NCI-H1092 (cell line): ENCODE results near the gene DNAJC16.
"Not testable (repeated sequence)": the region's sequence is repeated elsewhere in the genome, so short reads cannot be mapped to it uniquely, and the experiment has no call there.

ENCODE experiments used
- DNase-seq: peaks from one replicate; lab custom pipeline; 2025; lab: John Stamatoyannopoulos, UW

Gene DNAJC16

DNA sequence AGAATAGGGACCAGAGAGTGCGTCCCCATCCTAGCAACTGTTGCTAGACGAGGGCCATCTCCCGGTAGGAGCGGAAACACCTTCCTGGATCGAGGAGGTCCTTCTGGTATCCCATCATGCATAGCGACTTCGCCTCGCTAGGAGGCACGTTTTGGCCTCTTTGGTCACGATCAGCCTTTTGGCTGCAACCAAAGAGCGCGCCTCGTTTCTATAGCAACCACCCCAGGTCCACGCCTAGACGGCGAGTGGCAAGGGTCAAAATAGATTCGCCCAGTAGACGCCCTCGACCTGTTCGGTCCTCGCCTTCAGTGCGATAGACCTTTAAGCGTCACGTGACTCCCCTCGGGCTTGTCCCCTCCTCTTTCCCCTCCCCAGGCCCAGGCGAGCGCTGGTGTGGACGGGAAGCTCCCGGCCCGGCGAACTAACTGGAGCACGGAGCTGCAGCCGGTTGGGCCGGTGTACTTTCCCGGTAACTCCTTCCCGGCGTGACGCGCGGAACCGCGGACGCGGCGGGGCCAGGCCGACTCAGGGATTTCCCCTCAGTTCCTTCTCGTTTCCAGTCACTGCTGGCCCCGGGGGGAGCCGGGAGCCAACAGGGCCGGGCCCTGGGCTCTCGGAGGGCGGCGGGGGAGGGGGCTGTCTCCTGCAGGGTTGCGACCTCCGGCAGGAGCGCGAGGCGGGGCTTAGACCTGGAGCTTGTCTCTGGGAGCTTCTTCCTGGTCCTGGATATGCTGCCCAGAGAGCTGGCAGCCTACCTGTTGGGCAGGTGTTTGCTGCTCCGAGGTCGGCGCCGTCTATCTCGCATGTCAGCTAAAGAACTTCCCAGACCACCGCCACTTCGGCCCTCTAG lies at the start of gene DNAJC16:
TSS of gene DNAJC16 (plus strand) at position 359 of the 850 bp plus-strand sequence. CDS start 2,258 bp downstream, outside the sequence.
- peak; percentile 100 for DNase-seq

DNA sequence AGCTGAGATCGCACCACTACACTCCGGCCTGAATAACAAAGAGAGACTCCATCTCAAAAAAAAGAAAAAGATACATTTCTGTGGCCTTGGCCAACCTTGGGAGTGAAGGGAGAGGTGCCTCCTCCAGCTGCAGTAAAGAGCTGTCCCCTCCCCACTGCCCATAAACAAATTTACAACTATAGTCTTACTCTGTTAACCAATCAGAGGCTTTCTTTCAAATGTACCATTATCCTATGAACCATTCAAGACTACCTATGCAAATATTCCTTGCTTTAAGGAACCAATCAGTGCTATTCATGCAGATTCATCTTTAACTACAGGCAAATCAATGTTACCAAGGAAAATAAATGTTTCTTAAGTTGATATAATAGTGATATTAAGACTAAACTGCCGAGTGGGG lies 49.7 kb upstream of the DNAJC16 start:
- DNase-seq, result no peak

DNA sequence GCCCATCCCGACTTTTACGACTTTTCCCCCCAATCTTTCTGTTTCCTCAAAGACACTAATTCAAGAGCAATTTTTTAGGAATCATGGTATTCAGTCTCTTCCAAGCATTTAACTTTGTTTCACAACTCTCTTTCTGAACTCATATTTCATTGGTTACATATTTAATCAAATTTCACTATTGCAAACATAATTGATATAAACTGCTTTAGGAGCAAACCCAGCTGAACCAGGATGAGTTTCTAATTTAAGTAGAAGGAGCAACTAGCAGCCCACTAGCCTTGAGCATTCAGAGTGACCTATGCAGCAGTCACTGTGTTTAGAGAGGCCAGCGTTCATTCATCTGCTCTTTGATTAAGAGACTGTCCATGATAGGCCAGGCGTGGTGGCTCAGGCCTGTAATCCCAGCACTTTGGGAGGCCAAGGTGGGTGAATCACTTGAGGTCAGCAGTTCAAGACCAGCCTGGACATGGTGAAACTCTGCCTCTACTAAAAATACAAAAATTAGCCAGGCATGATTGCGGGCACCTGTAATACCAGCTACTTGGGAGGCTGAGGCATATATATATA lies 48.9 kb upstream of the DNAJC16 start:
- no peak for DNase-seq

- no peak for DNase-seq
Measured at GRCh38 chr1:15479654-15480347, 46.8 kb upstream of the DNAJC16 start.

GRCh38 chr1:15482455-15482854 lies 44.2 kb upstream of the DNAJC16 start:
- not testable (repeated sequence) for DNase-seq

DNA sequence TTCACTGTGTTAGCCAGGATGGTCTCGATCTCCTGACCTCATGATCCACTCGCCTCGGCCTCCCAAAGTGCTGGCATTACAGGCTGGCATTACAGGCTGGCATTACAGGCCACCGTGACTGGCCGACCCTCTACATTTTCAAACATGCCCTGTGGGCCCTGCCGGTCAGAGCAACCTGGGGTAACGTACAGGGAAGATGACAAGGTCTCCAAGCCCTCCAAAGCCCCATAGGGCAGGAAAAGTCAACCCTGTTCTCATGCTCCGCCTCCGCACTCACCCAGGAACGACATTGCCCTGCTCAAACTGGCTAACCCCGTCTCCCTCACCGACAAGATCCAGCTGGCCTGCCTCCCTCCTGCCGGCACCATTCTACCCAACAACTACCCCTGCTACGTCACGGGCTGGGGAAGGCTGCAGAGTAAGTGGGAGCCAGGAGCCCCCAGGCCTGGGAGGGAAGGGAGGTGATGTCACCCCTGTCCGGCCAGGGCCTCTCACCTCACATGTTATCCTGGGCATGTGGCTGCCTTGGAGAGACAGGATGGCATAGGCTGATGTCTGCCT lies 43.6 kb upstream of the DNAJC16 start:
- not testable (repeated sequence) for DNase-seq

GRCh38 chr1:15483971-15484370 lies 42.7 kb upstream of the DNAJC16 start:
- no peak for DNase-seq

GRCh38 chr1:15484443-15484842 lies 42.2 kb upstream of the DNAJC16 start:
- DNase-seq, result not testable (repeated sequence)

- no peak for DNase-seq
Measured at GRCh38 chr1:15485636-15486035, 41.0 kb upstream of the DNAJC16 start.

DNA sequence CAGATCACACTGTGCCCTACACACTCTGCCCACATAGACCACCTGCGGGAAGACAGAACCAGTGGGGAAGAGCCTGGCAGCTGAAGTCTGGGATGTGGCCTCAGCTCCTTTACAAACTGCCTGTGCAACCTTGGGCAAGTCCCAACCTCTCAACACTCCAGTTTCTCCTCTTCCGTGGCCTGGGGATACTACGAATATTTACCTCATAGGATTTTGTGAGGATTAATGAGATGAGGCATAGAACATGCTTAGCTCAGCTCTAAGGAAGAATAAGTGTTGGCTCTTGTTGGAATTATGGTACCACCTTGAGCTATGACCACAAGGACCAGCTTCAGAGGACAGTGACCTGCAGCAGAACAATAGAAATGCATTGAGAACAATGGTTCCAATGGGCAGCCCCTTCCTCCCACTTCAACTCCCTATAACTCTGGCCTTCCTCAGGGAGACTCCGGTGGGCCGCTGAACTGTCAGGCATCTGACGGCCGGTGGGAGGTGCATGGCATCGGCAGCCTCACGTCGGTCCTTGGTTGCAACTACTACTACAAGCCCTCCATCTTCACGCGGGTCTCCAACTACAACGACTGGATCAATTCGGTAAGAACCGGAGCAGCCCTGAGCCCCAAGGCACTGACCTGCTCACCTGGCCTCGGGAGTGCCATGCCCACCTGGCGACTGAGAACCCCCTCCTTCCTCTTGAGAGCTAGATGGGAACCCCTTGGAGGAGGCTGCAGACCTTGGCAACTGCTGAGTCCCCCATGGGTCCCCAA lies 39.6 kb upstream of the DNAJC16 start:
- DNase-seq, result not testable (repeated sequence)

DNA sequence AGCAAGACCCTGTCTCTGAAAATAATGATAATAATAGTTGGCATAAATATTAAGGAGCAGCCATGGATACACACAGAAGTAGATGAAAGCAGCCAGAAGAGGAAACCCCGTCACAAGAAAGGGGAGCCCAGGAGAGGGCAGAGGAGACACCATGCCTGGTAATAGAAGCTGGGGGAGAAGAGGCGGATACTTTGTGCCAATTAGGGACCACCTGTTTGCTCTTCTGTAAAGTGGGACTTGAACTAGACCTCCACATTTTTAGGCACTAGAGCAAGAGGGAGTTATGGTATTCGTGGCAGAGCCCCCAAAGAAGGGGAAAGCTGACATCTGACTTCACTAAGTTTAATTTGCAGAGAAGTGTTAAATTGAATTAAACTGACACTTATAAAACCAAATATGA lies 38.3 kb upstream of the DNAJC16 start:
- DNase-seq, result no peak

DNA sequence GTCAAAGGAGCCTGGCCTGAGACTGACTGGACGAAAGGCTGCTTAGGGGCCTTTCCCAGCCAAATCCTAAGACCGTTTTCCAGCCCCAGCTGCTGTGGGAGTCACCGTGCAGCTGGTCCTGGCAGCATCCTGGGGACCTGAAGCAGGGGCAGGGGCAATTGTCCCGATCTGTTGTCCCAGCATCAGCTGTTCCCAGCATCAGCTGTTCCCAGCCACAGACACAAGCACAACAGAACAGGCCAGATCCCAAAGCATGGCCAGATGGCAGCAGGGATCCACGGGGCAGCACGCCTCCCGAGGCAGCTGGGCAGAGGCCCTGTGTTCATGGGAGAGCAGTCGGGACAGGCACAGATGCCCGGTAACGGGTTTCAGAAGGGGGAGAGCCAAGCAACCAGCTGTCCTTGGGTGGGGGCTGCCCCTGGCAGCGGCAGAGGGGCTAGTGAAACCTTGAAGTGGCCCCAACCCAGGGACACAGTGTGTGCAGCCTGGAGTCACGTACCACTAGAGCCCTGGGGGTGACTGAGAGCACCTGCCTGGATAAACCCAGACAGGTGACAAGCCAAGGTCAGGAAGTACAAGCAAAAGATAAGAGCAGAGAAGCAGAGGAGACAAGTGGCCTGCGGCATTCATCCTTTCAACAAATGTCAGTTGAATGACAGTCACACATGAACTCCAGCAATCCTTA lies 37.5 kb upstream of the DNAJC16 start:
- peak; percentile 29 for DNase-seq

DNA sequence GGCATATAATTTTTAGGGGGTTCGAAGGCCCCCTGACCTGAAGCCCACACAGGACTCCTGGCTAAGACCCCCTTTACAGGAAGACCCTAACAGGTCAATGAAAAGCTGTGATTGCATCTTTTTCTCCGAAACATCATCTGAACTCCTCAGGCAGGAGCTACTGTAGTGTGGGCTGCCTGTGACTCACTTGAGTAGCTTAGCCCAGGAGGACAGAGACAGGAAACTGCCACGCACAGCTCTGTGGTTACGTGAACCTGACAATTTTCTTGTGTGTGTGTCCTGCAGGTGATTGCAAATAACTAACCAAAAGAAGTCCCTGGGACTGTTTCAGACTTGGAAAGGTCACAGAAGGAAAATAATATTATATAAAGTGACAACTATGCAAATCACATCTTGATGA lies 35.6 kb upstream of the DNAJC16 start:
- DNase-seq, result not testable (repeated sequence)

- DNase-seq, result no peak
Measured at GRCh38 chr1:15492596-15492995, 34.1 kb upstream of the DNAJC16 start.

DNA sequence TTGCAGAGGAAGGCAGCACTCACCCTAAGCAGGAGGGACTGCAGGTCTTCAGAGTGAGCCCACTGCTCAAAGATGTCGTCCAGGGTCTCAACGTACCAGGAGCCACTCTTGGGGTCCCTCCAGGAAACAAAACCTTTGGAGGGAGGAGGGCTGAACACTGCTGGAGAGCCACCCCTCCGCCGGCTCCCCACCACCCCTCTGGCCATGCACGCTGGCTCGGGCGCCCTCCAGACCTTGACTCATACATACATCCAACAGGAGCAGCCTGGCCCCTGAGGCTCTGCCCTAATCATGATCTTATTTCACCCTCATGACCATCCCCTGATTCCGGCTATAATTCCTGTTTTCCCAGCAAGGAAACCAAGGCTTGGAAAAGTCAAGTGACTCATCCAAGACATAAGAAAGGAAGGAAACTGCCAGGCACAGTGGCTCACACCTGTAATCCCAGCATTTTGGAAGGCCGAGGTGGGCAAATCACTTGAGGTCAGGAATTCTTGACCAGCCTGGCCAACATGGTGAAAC lies 32.7 kb upstream of the DNAJC16 start:
- DNase-seq, result no peak

DNA sequence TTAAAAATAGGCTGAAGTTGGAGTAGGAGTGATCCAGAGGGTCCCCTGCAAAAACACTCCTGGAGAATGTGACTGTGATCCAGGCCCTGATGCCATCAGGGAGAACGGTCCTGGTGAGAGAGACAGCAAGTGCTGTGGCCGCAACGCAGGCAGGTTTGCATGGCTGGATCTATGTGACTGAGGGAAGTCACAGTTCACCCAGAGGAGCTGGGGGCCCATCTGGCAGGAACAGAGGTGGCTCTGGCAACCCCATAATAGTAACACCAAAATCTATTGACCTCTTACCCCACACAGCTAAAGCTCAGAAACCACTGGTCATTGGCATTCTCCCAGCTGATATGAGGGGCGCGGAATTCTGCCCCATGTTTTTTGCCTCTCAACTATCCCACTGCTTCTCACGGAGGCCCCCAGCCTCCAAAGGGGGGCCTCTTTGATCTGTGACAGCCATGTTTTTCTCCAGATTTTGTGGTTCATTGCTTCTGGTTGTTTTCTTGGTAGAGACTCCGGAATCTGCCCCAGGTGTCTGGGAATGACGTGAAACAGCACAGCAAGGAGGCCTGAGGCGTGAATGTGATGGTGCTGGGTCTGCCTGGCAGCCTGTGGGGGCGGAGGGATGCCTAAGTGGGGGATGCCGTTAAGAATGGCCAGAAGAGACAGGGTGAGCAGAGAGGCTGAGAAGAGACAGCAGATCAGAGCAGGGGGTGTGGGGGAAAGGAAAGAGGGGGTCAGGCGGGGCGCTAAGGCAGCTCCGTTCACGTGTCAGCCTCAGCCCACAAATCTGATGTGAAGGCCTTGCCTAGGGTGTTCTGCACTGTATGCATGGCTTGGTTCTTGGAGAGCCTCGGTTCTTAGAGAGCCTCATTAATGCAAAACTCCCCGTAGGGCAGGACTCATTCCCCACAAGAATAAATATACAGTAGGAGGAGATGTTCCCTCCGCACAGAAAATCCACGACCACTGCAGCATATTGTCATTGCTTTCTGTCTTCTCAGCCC lies 26.2 kb upstream of the DNAJC16 start:
- no peak for DNase-seq

DNA sequence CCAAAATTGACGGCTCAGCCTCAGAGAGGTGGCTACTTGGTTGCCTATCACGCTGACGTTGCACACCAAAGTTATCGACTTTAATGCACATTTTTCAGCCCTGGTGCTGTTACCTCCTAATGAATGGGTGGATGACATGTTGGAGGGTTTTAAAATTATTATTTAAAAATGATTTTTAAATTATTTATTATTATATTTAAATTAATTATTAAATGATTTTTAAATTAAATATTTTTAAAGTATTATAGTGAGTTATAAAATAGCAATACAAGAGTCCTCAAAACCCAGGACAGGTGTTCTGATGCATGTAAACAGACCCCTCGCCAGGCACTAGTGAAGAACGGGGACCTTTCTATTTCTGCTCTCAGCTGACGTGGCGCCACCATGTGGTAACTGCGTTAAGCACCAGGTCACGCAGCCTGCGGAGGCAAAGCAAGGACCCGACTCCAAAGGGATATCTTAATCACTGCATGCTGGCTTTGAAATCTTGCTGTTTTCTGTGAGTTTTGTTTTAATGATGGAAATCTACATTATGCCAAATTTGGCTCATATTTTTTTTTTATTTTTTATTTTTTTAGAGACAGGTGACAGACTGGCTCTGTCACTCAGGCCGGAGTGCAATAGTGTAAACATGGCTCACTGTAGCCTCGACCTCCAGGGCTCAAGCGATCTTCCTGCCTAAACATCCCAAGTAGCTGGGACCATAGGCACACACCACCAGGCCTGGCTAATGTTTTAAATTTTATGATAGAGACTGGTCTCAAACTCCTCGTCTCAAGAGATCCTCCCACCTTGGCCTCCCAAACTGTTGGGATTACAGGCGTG lies 25.2 kb upstream of the DNAJC16 start:
- peak; percentile 65 for DNase-seq

- DNase-seq, result no peak
Measured at GRCh38 chr1:15504436-15504835, 22.2 kb upstream of the DNAJC16 start.

- DNase-seq, result no peak
Measured at GRCh38 chr1:15506831-15507230, 19.8 kb upstream of the DNAJC16 start.
